OCI-LY3 (cell line): ENCODE data around the gene SLIT1.

ENCODE experiments used
- H2AFZ ChIP-seq: fragments of 200-600, 300-600 bp; shearing (Covaris generic); 2 replicates; pipeline ENCODE4 v1.6.0; 2014; ENCODE audit warnings: antibody characterized with exemption, low read depth, low read length
- H3K27ac ChIP-seq: fragments of 200-600, 300-600 bp; sonication (generic); 2 replicates; pipeline ENCODE4 v1.5.1; 2014; ENCODE audit warnings: mild to moderate bottlenecking, low read length, moderate library complexity, mixed read lengths
- H3K27me3 ChIP-seq: fragments of 200-600, 300-600 bp; sonication (generic); 2 replicates; pipeline ENCODE4 v1.6.1; 2014; ENCODE audit warnings: low read depth, low read length, mixed read lengths
- H3K36me3 ChIP-seq: fragments of 200-600, 300-600 bp; sonication (generic); replicated peaks from 2 replicates; pipeline ENCODE3; 2014; ENCODE audit warnings: low read depth, low read length, mixed read lengths
- H3K4me1 ChIP-seq: fragments of 300-600, 200-600 bp; sonication (generic); 2 replicates; pipeline ENCODE4 v1.6.1; 2014; ENCODE audit warnings: low read length, mixed read lengths
- H3K4me2 ChIP-seq: fragments of 200-600, 300-600 bp; sonication (generic); 2 replicates; pipeline ENCODE4 v1.6.1; 2014; ENCODE audit warnings: low read length, mixed read lengths
- H3K4me3 ChIP-seq: fragments of 300-600, 200-600 bp; sonication (generic); 2 replicates; pipeline ENCODE4 v1.5.1; 2014; ENCODE audit warnings: antibody characterized with exemption, mild to moderate bottlenecking, low read length, moderate library complexity
- H3K79me2 ChIP-seq: fragments of 300-600, 200-600 bp; shearing (Covaris generic); 2 replicates; pipeline ENCODE4 v1.6.1; 2014; ENCODE audit warnings: mild to moderate bottlenecking, low read length, mixed read lengths
- H3K9ac ChIP-seq: fragments of 300-600, 200-600 bp; shearing (Covaris generic); 2 replicates; pipeline ENCODE4 v1.6.0; 2014; ENCODE audit warnings: mild to moderate bottlenecking, low read length, moderate library complexity
- H3K9me3 ChIP-seq: fragments of 200-600, 300-600 bp; shearing (Covaris generic); 2 replicates; pipeline ENCODE4 v1.6.1; 2014; ENCODE audit warnings: low read length, mixed read lengths; ENCODE audit not compliant: insufficient read depth
- H4K20me1 ChIP-seq: fragments of 200-600, 300-600 bp; sonication (generic); 2 replicates; pipeline ENCODE4 v1.6.1; 2016; ENCODE audit warnings: low read length, mixed read lengths; ENCODE audit not compliant: insufficient read depth
- EZH2phosphoT487 ChIP-seq: fragments of 200-600 bp; shearing (Covaris generic); IDR thresholded peaks from 2 replicates; pipeline ENCODE4 v1.6.1; 2018; ENCODE audit warnings: antibody characterized with exemption, mixed run types, low read depth
- TF ChIP-seq, protein P1 (sequence below): fragments of 200-600, 300-600 bp; sonication (generic); IDR thresholded peaks from 2 replicates; pipeline ENCODE4 v1.5.1; 2014; ENCODE audit warnings: antibody characterized with exemption, low read length, low read depth

The SLIT1 gene

DNA sequence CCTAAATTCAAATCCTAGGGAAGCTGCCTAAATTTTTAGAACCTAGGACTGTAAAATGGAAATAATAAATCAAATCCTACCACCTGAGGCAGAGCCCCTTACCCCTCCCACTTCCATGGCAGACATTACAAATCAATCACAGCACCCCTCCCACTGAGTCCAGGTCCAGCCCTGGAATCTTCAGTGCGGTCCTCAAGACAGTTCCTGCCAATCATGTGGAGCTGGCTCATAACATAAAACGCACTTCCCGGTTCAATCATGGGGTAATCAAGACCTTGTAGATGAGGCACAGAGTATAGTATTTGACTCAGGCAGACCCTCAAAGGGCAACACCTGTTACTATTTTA, 157.0 kb downstream of the SLIT1 start:
- Histone ChIP-seq H3K27me3 (peaks cover 8% of the 10 kb centered on the region; the same call in 1 of the 2 replicates), H3K36me3 (no peaks in the 10 kb centered on the region), H3K4me3 (no peak overlapping the region), H3K9me3 (no peaks in the 10 kb centered on the region), H3K27ac (no peak overlapping the region), H3K79me2 (no peaks in the 10 kb centered on the region), H3K4me1 (peaks cover 11% of the 10 kb centered on the region), H3K4me2 (no peak overlapping the region), H4K20me1 (no peaks in the 10 kb centered on the region), H3K9ac (no peak overlapping the region), H2AFZ (no peak overlapping the region)
- TF ChIP-seq, protein P1, sequence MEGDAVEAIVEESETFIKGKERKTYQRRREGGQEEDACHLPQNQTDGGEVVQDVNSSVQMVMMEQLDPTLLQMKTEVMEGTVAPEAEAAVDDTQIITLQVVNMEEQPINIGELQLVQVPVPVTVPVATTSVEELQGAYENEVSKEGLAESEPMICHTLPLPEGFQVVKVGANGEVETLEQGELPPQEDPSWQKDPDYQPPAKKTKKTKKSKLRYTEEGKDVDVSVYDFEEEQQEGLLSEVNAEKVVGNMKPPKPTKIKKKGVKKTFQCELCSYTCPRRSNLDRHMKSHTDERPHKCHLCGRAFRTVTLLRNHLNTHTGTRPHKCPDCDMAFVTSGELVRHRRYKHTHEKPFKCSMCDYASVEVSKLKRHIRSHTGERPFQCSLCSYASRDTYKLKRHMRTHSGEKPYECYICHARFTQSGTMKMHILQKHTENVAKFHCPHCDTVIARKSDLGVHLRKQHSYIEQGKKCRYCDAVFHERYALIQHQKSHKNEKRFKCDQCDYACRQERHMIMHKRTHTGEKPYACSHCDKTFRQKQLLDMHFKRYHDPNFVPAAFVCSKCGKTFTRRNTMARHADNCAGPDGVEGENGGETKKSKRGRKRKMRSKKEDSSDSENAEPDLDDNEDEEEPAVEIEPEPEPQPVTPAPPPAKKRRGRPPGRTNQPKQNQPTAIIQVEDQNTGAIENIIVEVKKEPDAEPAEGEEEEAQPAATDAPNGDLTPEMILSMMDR, result no peak
- TF ChIP-seq EZH2phosphoT487, result no peak

GRCh38 chr10:97028126-97028831, 157.5 kb downstream of the SLIT1 start:
- peaks cover 8% of the 10 kb centered on the region; the same call in 1 of the 2 replicates for H3K27me3 ChIP-seq
- peaks cover 17% of the 10 kb centered on the region for H3K4me1 ChIP-seq
- H3K36me3 ChIP-seq, result no peaks in the 10 kb centered on the region
- no peaks in the 10 kb centered on the region for H3K9me3 ChIP-seq
- no peak overlapping the region for H2AFZ ChIP-seq
- no peak overlapping the region for H3K27ac ChIP-seq
- H3K4me3 ChIP-seq, result no peak overlapping the region
- H3K4me2 ChIP-seq, result no peak overlapping the region
- TF ChIP-seq, protein P1, result no peak
- no peak for TF ChIP-seq EZH2phosphoT487
- H4K20me1 ChIP-seq, result no peaks in the 10 kb centered on the region
- no peak overlapping the region for H3K9ac ChIP-seq
- no peaks in the 10 kb centered on the region for H3K79me2 ChIP-seq

DNA sequence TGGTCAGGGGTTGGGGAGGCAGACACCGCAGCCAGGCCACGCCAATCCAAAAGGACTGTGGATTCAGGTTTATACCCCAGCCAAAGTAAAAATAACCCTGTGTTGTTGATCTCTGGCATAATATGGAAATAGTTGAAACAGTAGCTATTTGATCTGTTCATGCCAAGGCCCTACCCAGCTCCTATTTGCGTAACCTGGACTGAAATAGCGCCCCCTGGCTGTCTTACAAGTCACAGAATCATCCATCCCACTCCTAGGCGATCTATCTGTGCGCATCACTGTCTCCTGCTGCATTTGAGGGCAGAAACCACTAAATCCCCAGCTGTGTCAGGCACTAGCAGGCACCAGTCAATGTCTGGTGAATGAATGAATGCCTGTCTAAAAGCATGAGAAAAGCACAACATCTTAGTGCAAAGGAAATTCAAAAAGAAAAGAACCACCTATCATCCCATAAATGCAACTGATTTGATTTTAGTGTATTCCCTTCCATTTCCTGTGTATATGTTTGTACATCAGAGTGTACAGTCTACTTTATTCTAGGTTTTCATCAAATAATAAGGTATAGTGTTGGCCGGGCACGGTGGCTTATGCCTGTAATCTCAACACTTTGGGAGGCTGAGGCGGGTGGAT, 160.0 kb downstream of the SLIT1 start:
- Histone ChIP-seq H3K9ac (no peak overlapping the region), H3K9me3 (no peaks in the 10 kb centered on the region), H3K27ac (no peak overlapping the region), H3K4me2 (no peak overlapping the region), H3K4me3 (no peak overlapping the region), H4K20me1 (no peaks in the 10 kb centered on the region), H3K79me2 (no peaks in the 10 kb centered on the region), H3K4me1 (peaks cover 33% of the 10 kb centered on the region), H3K27me3 (peaks cover 5% of the 10 kb centered on the region; the same call in 1 of the 2 replicates), H2AFZ (no peak overlapping the region), H3K36me3 (no peaks in the 10 kb centered on the region)
- no peak for TF ChIP-seq EZH2phosphoT487
- TF ChIP-seq, protein P1, result peak; percentile 74

GRCh38 chr10:97024168-97025073, 161.3 kb downstream of the SLIT1 start:
- H3K9ac ChIP-seq, result no peak overlapping the region
- peaks cover 33% of the 10 kb centered on the region for H3K4me1 ChIP-seq
- no peaks in the 10 kb centered on the region for H3K27me3 ChIP-seq
- no peaks in the 10 kb centered on the region for H3K9me3 ChIP-seq
- H3K27ac ChIP-seq, result peak overlapping the region; percentile 31; the same call in 1 of the 2 replicates
- 0 out of 2 replicates have a peak overlapping the region, but pooled peaks have one; percentile 10 for H3K4me3 ChIP-seq
- H3K79me2 ChIP-seq, result no peaks in the 10 kb centered on the region
- H3K4me2 ChIP-seq, result peak overlapping the region; percentile 54
- H2AFZ ChIP-seq, result no peak overlapping the region
- no peak for TF ChIP-seq EZH2phosphoT487
- TF ChIP-seq, protein P1, result no peak
- no peaks in the 10 kb centered on the region for H4K20me1 ChIP-seq
- no peaks in the 10 kb centered on the region for H3K36me3 ChIP-seq
